ENCODE data around the gene PTPN6. TPM values are rescaled to one million over a fixed set of nuclear protein-coding genes. Genes with fewer than 3 reads are reported as not detected.

PTPN6 gene
- total and polyA plus RNA-seq, 2 of the 8 experiments (the other 6 are each of a cell fraction or from before 2014, with no cell fraction given): 16.3 to 28.4 TPM

GRCh38 chr12:7001921-7002591 lies 50.9 kb downstream of the PTPN6 start:
- H4K91ac ChIP-seq (replicated peaks; ENCODE audit: insufficient read length, low read length): no peak overlapping the region
- H3K14ac ChIP-seq (ENCODE audit: insufficient read length): no peak overlapping the region
- H2BK12ac ChIP-seq (ENCODE audit: low read depth, low read length): no peak overlapping the region
- H3K56ac ChIP-seq (replicated peaks; ENCODE audit: insufficient read length, low read depth, low read length): no peak overlapping the region
- H3K4ac ChIP-seq (replicated peaks; ENCODE audit: insufficient read length, low read depth, low read length): no peak overlapping the region
- ChIA-PET CTCF (ENCODE audit: partially characterized antibody) (interaction anchor here (0.6 to 1.4 kb wide), 3 partner anchors 12 to 17 kb away, joined by 3 to 4 read pairs (median 3); no protein-coding TSS in a partner anchor), POLR2A (ENCODE audit: partially characterized antibody) (interaction anchor here (0.6 to 1.6 kb wide), 3 partner anchors 12 to 29 kb away, joined by 3 to 9 read pairs (median 4); no protein-coding TSS in a partner anchor)
- peaks cover 0 to 11% (median 6%) of the 10 kb centered on the region in 4 experiments; a peak in 4 of 8 replicates for H3K36me3 ChIP-seq (ENCODE audit: control insufficient read depth in 2 of 4, insufficient read depth in 4 of 4, low read length in 3 of 4)
- no peaks in the 10 kb centered on the region for H3K27me3 ChIP-seq (replicated peaks in 1 of 4; ENCODE audit: control insufficient read depth in 3 of 4, extremely low read depth in 1 of 4, insufficient read depth in 3 of 4, low read length in 3 of 4)
- no peak overlapping the region for H3K18ac ChIP-seq (ENCODE audit: extremely low read depth, low read length)
- no peak overlapping the region for H3K27ac ChIP-seq (ENCODE audit: low read depth, low read length)
- no peak overlapping the region for H3K4me3 ChIP-seq (ENCODE audit: extremely low read depth in 1 of 4, insufficient read depth in 2 of 4, low read depth in 3 of 4, low read length in 4 of 4)
- H3K23me2 ChIP-seq (ENCODE audit: low read depth, low read length): no peaks in the 10 kb centered on the region
- no peak overlapping the region for H2BK20ac ChIP-seq (ENCODE audit: low read length)
- peaks cover 0 to 2% of the 10 kb centered on the region in 2 experiments for H4K20me1 ChIP-seq (replicated peaks in 1 of 2; ENCODE audit: control insufficient read depth in 1 of 2, insufficient read depth in 2 of 2, low read length in 2 of 2)
- H2BK15ac ChIP-seq (ENCODE audit: low read length): no peak overlapping the region
- no peak overlapping the region for H2AK5ac ChIP-seq (ENCODE audit: low read depth, low read length)
- TF ChIP-seq POU5F1 (IDR thresholded peaks at IDR 0.05; ENCODE audit: low read depth, low read length): no peak
- no peak for TF ChIP-seq NRF1 (IDR thresholded peaks at IDR 0.05; ENCODE audit: low read depth, low read length)
- H2AFZ ChIP-seq (ENCODE audit: low read length): no peak overlapping the region
- no peak for FAIRE-seq
- H3K9ac ChIP-seq (replicated peaks in 1 of 4; ENCODE audit: extremely low read depth in 1 of 4, low read depth in 3 of 4, low read length in 3 of 4): no peak overlapping the region
- WGBS, 2 experiments (ENCODE audit: extremely low coverage in 1 of 2, insufficient coverage in 1 of 2, insufficient read length in 1 of 2, insufficient replicate concordance in 2 of 2, low coverage in 1 of 2, low lambda C conversion rate in 2 of 2, missing lambda C conversion rate in 1 of 2): 90% methylated on average over 7 of the region's 7 CpGs; no CpG with 5 or more reads in 1 of the 2 experiments
- H4K5ac ChIP-seq (ENCODE audit: insufficient read length, low read depth, low read length): no peak overlapping the region
- no peak overlapping the region for H2BK5ac ChIP-seq (ENCODE audit: low read depth, low read length)
- H2BK120ac ChIP-seq (replicated peaks; ENCODE audit: low read depth, low read length): no peak overlapping the region
- no peak overlapping the region for H3K4me2 ChIP-seq (ENCODE audit: insufficient read depth in 1 of 2, low read depth in 2 of 2, low read length in 2 of 2)
- H3K79me2 ChIP-seq (ENCODE audit: control insufficient read depth in 1 of 2, insufficient read depth in 2 of 2, low read length in 2 of 2): no peaks in the 10 kb centered on the region; a peak in 1 of 4 replicates
- no peaks in the 10 kb centered on the region for H3K9me3 ChIP-seq (ENCODE audit: insufficient read depth in 2 of 2, low read depth in 1 of 2, low read length in 1 of 2)
- H3K4me1 ChIP-seq (replicated peaks in 1 of 4; ENCODE audit: control insufficient read depth in 3 of 4, insufficient read depth in 4 of 4, low read length in 3 of 4): no peaks in the 10 kb centered on the region
- no peak overlapping the region for H4K8ac ChIP-seq (ENCODE audit: extremely low read depth, insufficient read depth, low read length)
- DNase-seq (ENCODE audit: low read depth in 1 of 2, low spot score in 2 of 2): no peak
- H3K79me1 ChIP-seq (ENCODE audit: low read depth, low read length): no peaks in the 10 kb centered on the region
- no peak overlapping the region for H3K23ac ChIP-seq (ENCODE audit: insufficient read length)
